A172 (cell line): ENCODE data around the gene LUZP2. TPM values are rescaled to one million over a fixed set of nuclear protein-coding genes. Genes with fewer than 3 reads are reported as not detected.
"Not testable (repeated sequence)": the region's sequence is repeated elsewhere in the genome, so short reads cannot be mapped to it uniquely, and the experiment has no call there.

Experiments
- DNase-seq: peaks from one replicate; pipeline ENCODE4 v3.0.0-alpha.2; 2015; ENCODE audit warnings: low spot score
- total RNA-seq: library from RNA; depleted of rRNA; stranded (reverse); fragments of >200 nt; shearing (Covaris generic); gene quantifications from 2 replicates; pipeline ENCODE4 v1.2.3, GENCODE V29; 2014

Gene LUZP2
- total RNA-seq, 1 experiment from 2014 or later, result not detected

DNA sequence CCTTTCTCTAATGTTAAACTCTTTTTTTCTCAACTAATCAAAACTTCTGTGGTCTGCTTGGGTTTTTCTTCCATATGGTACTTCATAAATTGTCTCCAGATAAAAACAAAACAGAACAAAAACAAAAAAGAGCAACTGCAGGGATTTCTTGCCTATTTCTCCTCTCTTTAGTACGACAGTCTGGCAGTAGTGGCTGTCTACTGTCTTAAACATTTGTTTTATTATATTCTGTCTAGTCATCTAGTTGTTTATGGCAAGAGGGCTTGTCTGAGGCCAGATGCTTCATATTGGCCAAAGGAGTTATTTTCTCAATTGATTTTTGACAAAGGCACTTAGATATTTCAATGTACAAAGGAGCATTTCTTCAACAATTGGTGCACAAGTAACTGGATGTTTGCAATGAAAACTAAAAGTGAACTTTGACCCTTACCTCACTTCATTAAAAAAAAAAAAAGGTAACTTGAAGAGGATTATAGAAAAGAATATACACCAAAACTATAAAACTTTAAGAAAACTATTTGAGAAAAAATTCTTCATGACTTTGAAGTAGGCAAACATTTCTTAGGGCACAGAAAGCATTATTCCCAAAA, 404.2 kb downstream of the LUZP2 start:
- no peak for DNase-seq

DNA sequence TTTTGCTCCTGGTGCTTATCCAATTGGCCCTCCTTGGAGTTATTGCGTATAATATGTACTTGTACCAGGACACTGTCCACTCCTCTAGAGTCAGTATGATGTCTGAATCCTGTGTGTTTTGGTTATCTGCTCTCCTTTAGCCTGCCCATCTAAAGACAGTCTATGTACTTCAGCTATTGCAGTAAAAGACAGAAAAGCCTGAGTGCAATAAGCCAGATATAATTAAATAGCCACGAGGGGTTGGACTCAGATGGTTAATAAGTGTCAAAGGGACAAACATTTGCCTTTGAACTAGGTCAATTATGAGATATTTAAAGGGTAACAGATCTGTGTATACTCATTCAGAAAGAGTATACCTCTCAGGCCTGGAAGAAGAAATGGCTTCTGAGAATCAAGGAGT, 406.7 kb downstream of the LUZP2 start:
- DNase-seq, result no peak

DNA sequence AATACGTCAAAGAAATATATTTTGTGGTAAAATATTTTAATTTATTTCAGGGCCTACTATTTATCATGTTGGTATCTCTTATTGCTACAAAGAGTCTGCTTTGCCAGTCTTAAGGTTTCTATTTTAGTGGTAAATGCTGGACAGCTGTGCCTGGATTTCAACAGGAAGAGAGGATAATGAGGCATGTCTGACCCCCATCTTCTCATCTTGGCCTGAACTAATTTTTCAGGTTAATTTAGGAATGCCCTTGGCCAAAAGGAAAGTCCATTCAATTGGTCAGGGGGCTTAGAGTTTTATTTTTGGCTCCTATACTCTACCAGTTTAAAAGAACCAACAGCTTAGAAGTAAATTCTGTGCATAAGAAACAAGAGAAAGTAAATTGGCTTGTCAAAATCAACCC, 428.2 kb downstream of the LUZP2 start:
- no peak for DNase-seq

DNA sequence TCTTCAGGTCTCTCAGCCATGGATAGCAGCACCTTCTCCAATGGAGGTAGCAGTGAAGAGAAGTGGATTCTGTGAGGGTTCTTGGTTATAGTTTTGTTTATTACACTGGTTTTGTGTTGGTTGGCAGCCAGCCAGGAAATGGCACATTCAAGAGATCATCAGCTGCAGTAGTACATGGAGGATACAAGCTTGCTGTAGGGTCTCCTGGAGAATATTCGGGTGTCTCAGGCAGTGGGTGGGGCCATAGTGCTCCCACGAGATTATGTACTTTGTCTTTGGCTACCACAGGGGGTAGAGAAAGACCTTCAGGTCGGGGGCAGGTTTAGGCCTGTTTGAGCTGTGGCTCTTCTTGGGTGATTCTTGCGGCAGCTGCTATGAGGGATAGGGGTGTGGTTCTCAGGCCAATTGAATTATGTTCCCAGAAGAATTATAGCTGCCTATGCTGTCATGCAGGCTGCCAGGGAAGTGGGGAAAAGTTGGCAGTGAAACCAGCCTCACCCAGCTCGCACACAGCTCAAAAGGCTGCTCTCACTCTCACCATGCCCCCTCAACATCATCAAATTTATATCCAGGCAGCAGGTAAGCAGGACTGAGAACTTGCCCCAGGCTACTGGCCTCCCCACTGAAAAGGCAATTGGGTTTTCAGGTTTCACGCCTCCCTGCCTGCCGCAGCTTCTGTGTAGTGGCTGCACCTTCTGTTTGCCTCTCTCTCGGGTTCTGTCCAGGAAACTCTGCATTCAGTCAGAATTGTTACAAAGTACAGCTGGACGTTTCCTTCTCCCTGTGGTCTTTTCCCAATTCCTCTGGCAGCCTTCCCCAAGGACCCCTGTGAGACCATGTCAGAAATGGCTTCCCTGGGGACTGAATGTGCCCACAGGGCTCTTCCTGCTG, 435.5 kb downstream of the LUZP2 start:
- no peak for DNase-seq

DNA sequence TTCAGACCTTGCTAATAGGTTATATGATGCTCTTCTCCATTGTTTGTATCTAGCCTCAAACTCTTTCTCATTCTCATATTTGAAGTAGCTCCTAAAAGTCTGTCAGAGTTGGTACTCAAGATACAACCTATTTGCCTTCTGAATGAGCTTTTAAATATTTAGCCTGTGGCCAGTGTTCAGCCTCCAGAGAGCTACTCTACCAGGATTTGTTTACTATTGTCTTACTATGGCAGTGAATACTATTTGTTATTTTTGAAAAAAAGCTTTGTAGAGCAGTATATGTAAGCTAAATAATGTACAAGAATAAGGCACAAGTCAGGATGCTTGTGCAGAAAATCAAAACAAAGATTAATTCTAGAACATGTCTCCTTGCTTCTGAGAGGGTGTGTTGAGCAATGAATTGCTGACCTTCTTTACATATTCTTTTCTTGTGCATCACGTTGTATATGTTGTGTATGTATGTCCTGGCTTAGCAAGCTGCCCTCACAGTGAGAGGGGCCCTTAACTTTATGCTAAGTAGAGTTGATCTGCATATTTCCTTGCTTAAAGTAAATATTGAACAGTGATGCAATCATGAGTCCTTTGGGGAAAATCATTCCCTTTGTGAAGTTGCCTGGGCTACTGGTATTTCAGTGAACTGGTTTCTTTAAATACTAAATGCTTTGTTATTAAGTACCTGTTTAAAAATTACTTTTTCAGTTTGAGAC, 438.0 kb downstream of the LUZP2 start:
- no peak for DNase-seq

DNA sequence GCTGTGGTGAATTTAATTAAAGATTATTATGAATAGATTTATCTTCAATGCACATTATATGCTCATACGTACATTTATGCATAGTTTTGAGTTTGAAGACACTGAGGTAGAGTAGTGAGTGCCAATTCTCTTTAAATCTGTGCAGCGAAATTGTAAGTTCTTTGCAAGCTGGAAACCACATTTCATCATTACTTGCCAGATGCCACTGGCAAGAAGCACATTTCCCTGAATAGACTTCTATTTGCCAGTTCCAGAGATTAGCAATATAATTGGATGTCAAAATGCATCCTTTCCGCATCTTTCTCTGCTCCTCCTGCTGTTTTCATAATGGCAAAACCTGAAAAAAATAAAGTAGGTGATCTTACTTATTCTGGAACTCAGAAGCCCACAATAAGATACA, 448.0 kb downstream of the LUZP2 start:
- DNase-seq, result no peak

DNA sequence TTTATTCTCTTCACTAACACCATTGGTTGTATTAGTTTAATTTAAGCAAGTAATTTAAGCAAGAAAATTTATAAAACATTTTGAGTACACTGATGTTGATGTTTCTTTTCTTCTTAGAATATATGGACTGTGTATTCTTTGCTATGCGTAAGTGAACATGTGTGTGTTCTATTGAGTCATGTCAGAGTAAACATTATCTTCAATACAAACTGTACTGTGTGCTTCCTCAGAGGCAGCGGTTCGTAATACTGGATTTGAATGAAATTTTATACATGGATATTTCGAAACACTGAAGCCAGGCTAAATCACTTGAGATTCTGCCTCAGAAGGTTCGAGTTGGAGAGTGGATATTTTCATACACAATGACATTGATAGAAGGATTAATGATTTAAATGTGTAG, 452.6 kb downstream of the LUZP2 start:
- no peak for DNase-seq

DNA sequence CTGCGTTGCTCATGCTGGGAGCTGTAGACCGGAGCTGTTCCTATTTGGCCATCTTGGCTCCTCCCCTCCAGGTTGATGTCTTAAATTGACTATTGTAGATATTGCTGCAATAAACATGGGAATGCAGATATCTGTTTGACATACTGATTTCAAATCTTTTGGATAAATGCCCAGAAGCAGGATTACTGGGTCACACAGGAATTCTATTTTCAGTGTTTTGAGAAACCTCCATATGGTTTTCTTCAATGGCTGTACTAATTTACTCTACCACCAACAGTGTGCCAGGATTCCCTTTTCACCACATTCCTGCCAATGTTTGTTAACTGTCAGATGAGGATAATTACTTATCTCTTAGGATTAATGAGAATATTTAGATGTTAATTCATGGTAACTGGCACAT, 467.0 kb downstream of the LUZP2 start:
- DNase-seq, result no peak

DNA sequence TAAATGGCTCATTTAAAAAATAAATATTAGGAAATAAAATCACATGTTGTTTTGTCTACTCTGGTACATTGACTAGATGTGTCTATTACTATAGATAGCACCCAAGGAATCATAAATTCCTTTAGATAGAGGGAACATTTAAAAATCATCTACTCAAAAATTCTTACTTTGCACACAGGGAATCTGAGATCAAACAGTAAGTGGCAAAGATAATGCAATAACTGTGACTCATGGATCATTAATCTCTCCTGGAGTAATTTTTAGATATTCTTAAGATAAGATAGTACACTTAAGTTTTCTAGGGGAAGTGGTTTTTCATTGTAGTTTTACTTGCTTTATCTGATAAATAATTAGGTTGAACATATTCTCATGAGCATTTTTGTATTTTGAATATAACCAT, 468.9 kb downstream of the LUZP2 start:
- no peak for DNase-seq

DNA sequence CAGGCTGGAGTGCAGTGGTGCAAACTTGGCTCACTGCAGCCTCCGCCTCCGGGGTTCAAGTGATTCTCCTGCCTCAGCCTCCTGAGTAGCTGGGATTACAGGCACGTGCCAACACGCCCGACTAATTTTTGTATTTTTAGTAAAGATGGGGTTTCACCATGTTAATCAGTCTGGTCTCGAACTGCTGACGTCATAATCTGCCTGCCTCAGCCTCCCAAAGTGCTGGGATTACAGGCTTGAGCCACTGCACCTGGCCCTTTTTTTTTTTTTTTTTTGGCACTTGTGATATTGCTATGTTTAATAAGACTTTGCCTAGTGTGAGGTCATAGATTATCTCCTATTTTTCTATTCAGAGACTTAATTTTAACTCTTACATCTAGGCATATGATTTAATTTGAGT, 497.1 kb downstream of the LUZP2 start:
- DNase-seq, result not testable (repeated sequence)

DNA sequence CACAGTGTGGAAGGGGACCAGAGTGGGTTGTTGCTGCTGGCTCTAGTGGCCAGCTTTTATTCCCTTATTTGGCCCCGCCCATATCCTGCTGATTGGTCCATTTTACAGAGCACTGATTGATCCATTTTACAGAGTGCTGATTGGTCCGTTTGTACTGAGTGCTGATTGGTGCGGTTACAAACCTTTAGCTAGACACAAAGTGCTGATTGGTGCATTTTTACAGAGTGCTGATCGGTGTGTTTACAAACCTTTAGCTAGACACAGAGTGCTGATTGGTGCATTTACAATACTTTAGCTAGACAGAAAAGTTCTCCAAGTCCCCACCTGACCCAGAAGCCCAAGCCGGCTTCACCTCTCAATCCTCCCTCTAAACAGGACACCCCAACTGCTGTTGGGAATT, 503.1 kb downstream of the LUZP2 start:
- DNase-seq, result not testable (repeated sequence)

DNA sequence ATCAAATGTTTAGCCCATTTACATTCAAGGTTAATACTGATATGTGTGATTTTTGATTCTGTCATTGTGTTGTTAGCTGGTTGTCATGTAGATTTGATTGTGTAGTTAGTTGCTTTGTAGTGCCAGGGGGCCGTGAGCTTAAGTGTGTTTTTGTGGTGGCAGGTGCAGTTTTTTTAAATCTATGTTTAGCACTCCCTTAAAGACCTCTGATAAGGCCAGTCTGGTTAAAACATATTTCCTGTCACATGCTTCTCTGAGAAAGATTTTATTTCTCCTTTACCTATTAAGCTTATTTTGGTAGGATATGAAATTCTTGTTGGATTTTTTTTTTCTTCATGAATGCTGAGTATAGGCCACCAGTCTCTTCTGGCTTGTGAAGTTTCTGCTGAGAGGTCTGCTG, 540.6 kb downstream of the LUZP2 start:
- no peak for DNase-seq

DNA sequence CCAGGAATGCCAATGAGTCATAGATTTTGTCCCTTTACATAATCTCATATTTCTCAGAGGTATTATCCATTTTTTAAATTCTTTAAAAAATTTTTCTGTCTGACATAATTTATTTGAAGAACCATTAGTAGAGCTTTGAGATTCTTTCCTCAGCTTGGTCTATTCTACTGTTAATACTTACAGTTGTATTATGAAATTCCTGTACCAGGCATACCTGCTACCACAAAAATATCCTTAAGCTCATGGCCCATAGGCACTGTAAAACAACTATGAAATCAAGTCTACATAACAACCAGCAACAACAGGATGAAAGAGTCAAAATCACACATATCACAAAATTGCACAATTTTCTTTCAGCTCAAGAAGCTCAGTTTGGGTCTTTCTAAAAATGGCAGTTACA, 541.3 kb downstream of the LUZP2 start:
- no peak for DNase-seq

DNA sequence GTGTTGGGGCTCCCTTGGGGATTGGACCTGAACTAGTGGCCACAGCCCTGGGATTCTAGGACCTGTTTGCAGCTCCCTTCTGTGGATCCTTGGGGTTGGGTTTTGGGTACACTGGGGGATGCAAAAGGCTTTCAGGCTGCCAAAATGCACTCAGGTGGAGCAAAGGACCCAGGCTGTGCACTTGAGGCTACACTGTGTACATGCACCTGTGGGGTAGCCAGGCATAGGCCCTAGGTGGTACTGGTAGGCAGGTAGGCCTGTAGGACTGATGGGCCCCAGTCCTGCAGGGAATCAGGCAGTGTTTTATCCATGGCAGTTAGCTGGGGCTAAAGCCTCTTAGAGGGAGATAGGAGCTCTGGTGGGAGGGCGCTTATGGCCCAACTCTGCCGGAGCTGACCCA, 542.3 kb downstream of the LUZP2 start:
- DNase-seq, result no peak

DNA sequence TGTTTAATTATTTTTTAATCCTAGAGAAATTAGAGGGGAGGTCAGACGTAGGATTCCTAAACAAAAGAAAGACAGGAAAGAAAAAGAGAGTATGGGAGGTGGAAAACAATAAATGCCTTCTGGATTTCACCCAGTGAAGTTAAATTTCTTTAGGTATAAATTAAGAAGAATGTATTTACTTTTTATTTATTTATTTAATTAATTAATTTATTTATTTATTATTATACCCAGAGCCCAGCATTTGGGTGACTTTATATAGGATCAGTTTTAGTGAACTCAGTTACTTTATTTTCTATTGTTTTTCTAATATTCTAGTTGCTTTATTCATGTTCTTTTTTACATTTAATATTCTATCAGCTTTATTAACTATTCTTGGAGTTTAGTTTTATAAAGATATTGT, 551.8 kb downstream of the LUZP2 start:
- no peak for DNase-seq

DNA sequence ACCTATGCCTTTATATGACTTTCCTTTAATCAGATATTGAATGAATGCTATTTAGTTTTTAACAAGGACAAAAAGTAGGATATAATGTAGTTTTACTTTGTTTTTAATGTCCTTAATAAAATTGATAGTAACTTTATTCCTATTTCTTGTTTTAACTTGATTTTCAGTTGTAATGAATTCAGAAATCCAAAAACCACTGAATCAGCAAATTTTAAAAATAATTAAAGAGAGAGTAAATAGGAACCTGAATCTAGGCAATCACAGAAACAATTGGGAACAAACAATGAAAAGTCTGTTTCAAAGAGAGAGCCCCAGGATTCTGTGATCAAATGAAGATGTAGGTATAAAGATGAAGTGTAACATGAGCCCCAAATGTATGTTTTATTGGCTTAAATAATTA, 556.0 kb downstream of the LUZP2 start:
- no peak for DNase-seq

DNA sequence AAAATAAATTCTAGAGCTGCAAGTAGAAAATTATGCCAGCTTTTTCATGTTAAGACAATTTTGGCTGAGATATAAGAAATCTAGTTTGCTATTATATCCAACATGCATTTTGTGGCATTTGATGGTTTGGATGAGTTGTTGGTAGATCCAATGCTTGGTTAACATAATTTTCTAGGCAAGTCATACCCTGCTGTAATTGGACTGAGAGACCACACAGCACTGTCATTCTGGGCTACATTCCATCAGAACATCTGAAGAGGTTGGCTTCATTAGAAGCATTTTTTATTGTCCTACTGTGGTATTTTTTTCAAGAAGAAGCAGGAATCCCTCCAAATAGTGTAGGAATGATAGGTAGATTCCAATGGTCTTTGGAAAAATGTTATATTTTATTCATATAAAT, 561.0 kb downstream of the LUZP2 start:
- no peak for DNase-seq

DNA sequence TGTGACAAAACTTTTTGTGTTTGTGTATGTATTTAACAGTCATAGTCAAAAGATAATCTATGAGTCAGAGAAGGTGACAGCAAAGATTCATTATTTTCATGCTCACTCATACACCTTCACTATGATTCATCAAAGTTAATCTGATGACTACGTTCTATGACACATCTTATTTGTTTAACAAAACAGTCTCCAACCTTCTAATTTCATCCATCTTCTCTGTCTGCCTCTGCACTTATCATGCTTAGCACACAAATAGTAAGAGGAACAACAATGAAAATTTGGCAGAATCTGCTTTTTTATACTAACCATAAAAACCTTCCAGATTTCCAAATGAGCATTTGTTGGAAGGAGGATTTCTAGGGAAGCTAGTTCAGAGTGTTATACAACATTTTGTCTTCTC, 568.9 kb downstream of the LUZP2 start:
- peak; percentile 66 for DNase-seq

DNA sequence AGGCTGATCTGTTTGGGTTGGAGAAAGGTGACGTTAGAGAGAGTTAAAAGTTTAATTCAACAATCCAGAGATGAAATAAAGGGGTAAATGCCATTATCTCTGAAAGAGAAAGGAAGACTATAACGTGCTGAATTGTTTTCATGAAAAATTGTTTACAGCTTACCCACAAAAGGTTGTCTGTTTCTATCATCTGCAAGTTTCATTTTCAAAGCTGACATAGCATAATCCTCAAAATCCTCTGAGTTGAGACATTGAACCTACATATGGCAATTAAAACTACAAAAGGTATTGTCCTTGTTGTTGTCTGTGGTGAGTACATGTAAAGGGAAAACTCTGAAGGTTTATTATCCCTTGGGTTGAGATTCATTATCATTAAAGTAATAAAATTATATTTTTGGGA, 569.9 kb downstream of the LUZP2 start:
- DNase-seq, result no peak

DNA sequence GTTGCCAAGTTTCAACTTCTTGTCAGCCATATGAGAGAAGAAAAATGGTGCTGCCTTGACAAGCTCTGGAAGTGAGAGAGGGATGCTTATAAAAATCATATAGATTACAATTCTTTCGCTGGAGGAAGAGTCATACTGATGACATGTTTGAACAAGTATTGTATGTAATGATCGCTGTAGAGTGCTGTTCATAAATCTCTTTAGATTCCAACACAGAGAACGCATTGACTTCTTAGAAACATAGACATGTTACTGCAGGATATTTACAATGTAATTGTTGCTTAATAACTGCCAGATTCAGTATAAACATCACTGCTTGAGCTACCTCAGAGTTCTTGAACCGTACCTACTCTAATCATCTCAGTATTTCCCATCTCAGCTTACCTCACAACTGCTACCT, 571.6 kb downstream of the LUZP2 start:
- DNase-seq, result no peak

DNA sequence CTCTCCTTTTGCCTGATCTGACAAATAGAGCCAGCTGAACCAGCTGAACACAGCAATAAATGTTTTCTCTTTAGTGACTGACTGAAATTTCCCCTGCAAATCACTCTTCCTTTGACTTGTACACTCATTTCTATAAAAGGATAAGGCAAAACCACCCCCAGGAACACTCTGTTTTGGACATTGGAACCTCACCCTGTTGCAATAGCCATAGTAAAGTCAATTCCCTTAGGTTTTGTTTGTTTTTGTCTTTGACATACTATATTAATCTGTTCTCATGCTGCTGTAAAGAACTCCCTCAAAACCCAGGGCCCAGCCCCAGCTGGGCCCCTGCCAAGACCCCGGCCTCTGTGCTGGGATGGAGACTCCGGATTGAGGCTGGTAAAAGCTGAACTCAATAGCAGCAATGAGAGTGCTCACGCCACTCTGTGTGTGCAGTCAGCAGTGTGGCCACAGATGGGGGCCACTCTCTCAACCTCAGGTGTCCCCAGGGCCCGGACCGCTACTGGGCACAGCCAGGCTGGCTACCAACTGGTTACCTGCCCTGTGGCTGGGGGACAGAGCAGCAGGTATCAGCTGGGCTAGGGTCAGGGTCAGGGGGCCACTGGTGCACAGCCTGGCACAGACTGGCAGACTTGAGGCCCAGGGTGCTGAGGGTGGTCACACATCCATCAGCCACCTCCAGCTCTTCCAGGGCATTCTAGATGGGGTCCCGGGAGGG, 597.4 kb downstream of the LUZP2 start:
- no peak for DNase-seq

DNA sequence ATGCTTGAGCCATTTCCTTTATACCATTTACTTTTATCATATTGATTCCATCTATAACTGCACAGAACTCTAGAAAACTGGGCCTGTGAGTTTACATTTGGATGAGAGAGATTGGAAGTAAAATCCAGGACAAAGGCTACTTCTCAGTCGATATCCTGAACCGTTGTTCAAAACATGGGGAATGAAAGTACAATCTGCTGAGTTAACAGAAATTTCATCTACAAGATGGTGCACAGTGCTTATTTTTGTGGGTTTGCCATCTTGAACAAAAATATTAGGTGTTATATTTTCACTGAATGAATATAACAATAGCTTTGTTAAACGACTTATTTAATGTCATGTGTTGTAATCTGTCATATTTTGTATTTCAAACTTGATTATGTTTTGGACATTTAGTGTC, 622.6 kb downstream of the LUZP2 start:
- no peak for DNase-seq
